ENCODE results near the gene EGLN1.
"Not testable (repeated sequence)": the region's sequence is repeated elsewhere in the genome, so short reads cannot be mapped to it uniquely, and the experiment has no call there.

EGLN1 gene

GRCh38 chr1:231357831-231358354 is 64.2 kb downstream of the EGLN1 start:
- peak in 1 of 2 experiments; percentile 29 for DNase-seq

GRCh38 chr1:231357187-231357772 is 64.8 kb downstream of the EGLN1 start:
- DNase-seq, result no peak

GRCh38 chr1:231355171-231355570 is 66.9 kb downstream of the EGLN1 start:
- DNase-seq, result no peak

GRCh38 chr1:231354330-231355020 is 67.6 kb downstream of the EGLN1 start:
- DNase-seq, result no peak

GRCh38 chr1:231353086-231353485 is 69.0 kb downstream of the EGLN1 start:
- no peak for DNase-seq

GRCh38 chr1:231351816-231352215 is 70.3 kb downstream of the EGLN1 start:
- no peak for DNase-seq

- not testable (repeated sequence) for DNase-seq
These were observed 73.2 kb downstream of the EGLN1 start for GRCh38 chr1:231348856-231349255.

GRCh38 chr1:231348442-231348841 is 73.6 kb downstream of the EGLN1 start:
- DNase-seq, result no peak

- no peak for DNase-seq
These were observed 74.1 kb downstream of the EGLN1 start for GRCh38 chr1:231347961-231348360.

GRCh38 chr1:231340328-231341013 is 81.6 kb downstream of the EGLN1 start:
- no peak for DNase-seq

GRCh38 chr1:231338270-231339128 is 83.6 kb downstream of the EGLN1 start, which contains the start of gene SPRTN:
TSS of gene SPRTN (plus strand) at chr1:231338293. CDS start at chr1:231338384, 91 bp downstream.
- no peak for DNase-seq

- DNase-seq, result peak; percentile 97
These were observed 84.4 kb downstream of the EGLN1 start, which contains the start of gene EXOC8 for GRCh38 chr1:231337472-231338269. TSS of gene EXOC8 (minus strand) at chr1:231337852. CDS start at chr1:231337745, 107 bp downstream.

GRCh38 chr1:231337043-231337471 is 85.0 kb downstream of the EGLN1 start:
- no peak for DNase-seq

GRCh38 chr1:231335663-231336602 is 86.2 kb downstream of the EGLN1 start:
- DNase-seq, result no peak

GRCh38 chr1:231334952-231335351 is 87.1 kb downstream of the EGLN1 start:
- DNase-seq, result no peak

GRCh38 chr1:231334079-231334666 is 87.9 kb downstream of the EGLN1 start:
- DNase-seq, result no peak

GRCh38 chr1:231332761-231333160 is 89.3 kb downstream of the EGLN1 start:
- DNase-seq, result no peak

- no peak for DNase-seq
These were observed 92.6 kb downstream of the EGLN1 start for GRCh38 chr1:231329483-231329882.

- no peak for DNase-seq
These were observed 94.5 kb downstream of the EGLN1 start for GRCh38 chr1:231327617-231328016.

- no peak for DNase-seq
These were observed 95.8 kb downstream of the EGLN1 start for GRCh38 chr1:231326248-231326647.

Data from activated CD4-positive, alpha-beta T cell treated with anti-CD3 and anti-CD28 coated beads, Interleukin-2, amount 50 U/mL, for 48 hours (primary cell).